ENCODE measurements around the gene ESRP2. TPM values are rescaled to one million over a fixed set of nuclear protein-coding genes. Genes with fewer than 3 reads are reported as not detected.

Gene ESRP2
- total RNA-seq, 2 donors from 2014 or later: 0.31 to 0.63 TPM

DNA sequence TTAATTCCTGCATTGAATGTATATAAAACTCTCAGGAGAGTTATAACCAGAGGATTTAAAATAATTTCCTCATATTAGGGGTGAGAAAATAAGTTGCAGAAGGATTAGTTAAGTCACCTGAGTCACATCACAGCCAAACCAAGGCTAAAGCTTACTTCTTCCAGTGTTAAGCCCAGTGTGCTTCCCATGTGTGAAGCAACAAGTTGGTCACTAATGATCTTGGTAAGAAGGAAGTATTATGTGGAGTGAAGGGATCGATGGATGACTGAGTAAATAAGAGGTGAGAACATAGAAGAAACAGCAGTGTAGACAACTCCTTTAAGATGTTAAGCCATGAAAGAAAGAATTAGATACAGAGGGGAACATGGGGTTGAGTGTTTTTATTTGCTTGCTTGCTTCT is 20.6 kb downstream of the ESRP2 start:
- Mint-ChIP-seq H3K27me3 (ENCODE audit: low read depth) (no peaks in the 10 kb centered on the region), H3K4me1 (ENCODE audit: low read depth) (peaks cover 24% of the 10 kb centered on the region), H3K36me3 (ENCODE audit: insufficient read depth in 2 of 2) (peaks cover 4 to 9% of the 10 kb centered on the region in 2 donors), H3K4me3 (no peak overlapping the region), H3K9me3 (no peaks in the 10 kb centered on the region), H3K27ac (peak overlapping the region; percentile 3)
- DNase-seq (no peak), ATAC-seq (replicated peaks in 1 of 2) (no peak)

DNA sequence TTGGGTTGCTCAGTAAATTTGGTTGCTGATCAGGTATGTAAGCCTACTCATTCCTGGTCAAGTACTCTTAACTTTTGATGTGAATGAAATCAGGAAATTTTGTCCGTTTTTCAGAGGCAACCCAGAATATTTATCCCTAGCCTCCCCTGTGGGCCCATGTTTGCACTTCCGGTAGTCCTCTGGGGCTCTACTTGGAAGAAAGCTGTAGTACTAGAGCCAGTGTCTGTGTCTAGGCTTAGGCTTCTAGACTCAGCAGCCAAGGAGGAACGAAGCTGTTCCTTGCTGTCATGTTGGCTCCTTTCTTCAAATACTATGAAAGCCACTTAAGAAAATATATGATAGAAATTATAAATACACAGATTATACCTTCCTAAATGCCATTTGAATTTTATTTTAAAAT is 21.2 kb downstream of the ESRP2 start:
- Mint-ChIP-seq H3K27ac (peak overlapping the region; percentile 63), H3K9me3 (no peaks in the 10 kb centered on the region), H3K4me1 (ENCODE audit: low read depth) (peaks cover 30% of the 10 kb centered on the region), H3K27me3 (ENCODE audit: low read depth) (no peaks in the 10 kb centered on the region), H3K4me3 (no peak overlapping the region), H3K36me3 (ENCODE audit: insufficient read depth in 2 of 2) (peaks cover 4 to 8% of the 10 kb centered on the region in 2 donors)
- no peak for ATAC-seq (replicated peaks in 1 of 2)
- no peak for DNase-seq

DNA sequence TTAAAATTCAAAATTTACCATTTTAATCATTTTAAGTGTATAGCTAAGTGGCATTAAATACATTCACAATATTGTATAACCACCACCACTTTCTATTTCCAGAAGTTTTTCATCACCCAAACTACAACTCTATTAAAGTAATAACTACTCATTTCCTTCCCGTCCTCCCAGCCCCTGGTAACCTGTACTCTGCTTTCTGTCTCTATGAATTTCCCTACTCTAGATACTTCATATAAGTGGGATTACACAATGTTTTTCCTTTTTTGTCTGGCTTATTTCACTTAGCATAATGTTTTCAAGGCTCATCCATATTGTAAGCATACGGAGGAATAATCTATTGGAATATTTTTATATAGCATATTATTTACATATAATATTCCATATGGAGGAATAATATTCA is 29.7 kb downstream of the ESRP2 start:
- DNase-seq: no peak
- Mint-ChIP-seq H3K36me3 (ENCODE audit: insufficient read depth in 2 of 2) (peaks cover 3 to 10% of the 10 kb centered on the region in 2 donors), H3K4me3 (no peak overlapping the region), H3K9me3 (no peaks in the 10 kb centered on the region), H3K27ac (peak overlapping the region; percentile 36), H3K27me3 (ENCODE audit: low read depth) (no peaks in the 10 kb centered on the region), H3K4me1 (ENCODE audit: low read depth) (peaks cover 34% of the 10 kb centered on the region)
- no peak for ATAC-seq (replicated peaks in 1 of 2)

DNA sequence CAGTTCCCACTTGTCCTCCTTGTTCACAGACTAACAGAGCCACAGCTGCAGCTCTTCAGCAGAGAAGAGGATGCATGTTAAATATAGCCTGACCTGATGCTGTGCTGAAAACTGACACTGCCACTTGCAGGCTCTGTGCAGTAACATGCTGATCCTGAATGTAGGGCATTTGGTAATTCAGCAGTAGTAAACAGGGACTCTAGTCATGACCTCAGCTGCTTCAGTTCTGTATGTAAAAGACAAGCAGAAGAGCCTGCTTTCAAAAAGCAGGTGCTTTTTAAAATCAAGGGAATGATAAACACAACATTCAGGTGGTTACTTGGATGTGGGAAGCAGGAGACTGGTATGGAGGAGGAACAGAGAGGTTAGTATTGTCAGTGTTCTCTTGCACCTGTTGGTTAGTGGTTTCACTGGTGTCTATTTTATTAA is 33.8 kb downstream of the ESRP2 start:
- Mint-ChIP-seq H3K27ac (peak overlapping the region; percentile 64), H3K9me3 (no peaks in the 10 kb centered on the region), H3K4me3 (no peak overlapping the region), H3K4me1 (ENCODE audit: low read depth) (peaks cover 23% of the 10 kb centered on the region), H3K36me3 (ENCODE audit: insufficient read depth in 2 of 2) (peaks cover 0 to 3% of the 10 kb centered on the region in 2 donors), H3K27me3 (ENCODE audit: low read depth) (no peaks in the 10 kb centered on the region)
- DNase-seq (no peak), ATAC-seq (replicated peaks in 1 of 2) (no peak)

DNA sequence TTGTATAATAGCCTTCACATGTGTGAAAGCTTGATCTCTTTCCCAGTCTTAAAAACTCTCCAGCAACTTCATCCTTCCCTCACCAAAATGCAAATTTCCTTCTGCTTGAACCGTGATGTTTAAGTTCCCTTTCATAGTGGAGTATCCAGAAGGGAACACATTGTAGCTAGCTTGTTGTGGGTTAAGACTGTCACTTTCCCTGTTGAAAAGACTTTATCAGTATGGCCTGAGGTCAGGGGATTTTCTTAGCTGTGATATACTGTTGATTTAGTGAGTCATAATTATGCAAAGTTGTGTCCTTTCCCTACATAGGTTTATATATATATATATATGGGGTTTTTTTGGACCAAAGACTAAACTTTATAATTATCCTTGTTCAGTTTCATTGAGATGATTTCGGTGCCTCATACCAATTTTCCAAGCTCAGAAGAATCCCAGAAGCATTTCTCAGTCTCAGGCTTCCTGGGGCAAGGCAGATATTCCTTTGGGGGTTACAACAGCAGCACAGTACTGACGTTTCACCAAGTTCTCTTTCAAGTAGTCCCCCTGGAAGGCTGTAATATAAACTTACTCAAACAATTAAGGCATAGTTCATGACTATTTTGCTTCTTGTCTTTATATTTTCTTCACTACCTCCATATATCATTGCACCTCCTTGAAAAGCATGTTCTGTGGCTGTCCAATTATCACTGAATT is 35.7 kb downstream of the ESRP2 start:
- Mint-ChIP-seq H3K9me3 (no peaks in the 10 kb centered on the region), H3K4me1 (ENCODE audit: low read depth) (peaks cover 23% of the 10 kb centered on the region), H3K4me3 (peak overlapping the region in 1 of 2 donors; percentile 4), H3K27ac (peak overlapping the region; percentile 13), H3K27me3 (ENCODE audit: low read depth) (no peaks in the 10 kb centered on the region), H3K36me3 (ENCODE audit: insufficient read depth in 2 of 2) (peaks cover 0 to 3% of the 10 kb centered on the region in 2 donors)
- DNase-seq (no peak), ATAC-seq (replicated peaks in 1 of 2) (peak; percentile 79 to 80)

DNA sequence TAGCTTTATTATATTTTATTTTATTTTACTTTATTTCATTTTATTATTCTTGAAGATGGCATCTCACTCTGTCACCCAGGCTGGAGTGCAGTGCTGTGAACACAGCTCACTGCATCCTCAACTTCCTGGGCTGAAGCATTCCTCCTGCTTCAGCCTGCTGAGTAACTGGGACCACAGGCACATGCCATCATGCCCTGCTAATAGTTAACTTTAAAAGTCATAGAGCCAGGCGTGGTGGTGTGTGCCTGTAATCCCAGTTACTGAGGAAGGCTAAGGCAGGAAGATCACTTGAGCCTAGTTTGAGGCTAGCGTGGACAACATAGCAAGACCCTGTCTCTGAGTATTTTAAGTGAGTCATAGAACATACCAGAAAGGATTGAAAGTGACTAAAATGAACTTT is 38.7 kb downstream of the ESRP2 start:
- Mint-ChIP-seq H3K4me3 (no peak overlapping the region), H3K27me3 (ENCODE audit: low read depth) (no peaks in the 10 kb centered on the region), H3K9me3 (no peaks in the 10 kb centered on the region), H3K36me3 (ENCODE audit: insufficient read depth in 2 of 2) (peaks cover 3 to 9% of the 10 kb centered on the region in 2 donors), H3K27ac (no peak overlapping the region), H3K4me1 (ENCODE audit: low read depth) (peaks cover 22% of the 10 kb centered on the region)
- no peak for DNase-seq
- ATAC-seq (replicated peaks in 1 of 2): no peak

DNA sequence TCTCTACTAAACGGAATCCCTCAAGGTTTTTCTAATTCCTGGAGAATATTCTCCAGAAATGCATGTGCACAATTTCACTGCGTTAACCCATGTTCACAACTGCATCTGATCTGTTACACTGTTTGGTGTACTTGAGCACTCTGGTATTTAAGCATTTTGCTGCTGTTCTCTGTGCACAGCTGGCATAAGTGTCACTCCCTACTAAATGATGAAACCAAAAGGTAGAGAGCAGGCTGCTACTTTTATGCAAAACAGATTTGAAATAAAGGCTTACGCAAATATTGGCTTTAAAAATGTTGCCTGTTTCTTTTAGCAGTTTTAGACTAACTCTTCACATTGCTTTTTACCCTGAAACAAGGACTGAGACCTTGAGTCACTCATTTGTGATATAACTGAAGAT is 41.7 kb downstream of the ESRP2 start:
- no peaks in the 10 kb centered on the region for H3K9me3 Mint-ChIP-seq
- H3K4me1 Mint-ChIP-seq (ENCODE audit: low read depth): peaks cover 11% of the 10 kb centered on the region
- peaks cover 13 to 19% of the 10 kb centered on the region in 2 donors for H3K36me3 Mint-ChIP-seq (ENCODE audit: insufficient read depth in 2 of 2)
- peak overlapping the region; percentile 3 for H3K27ac Mint-ChIP-seq
- no peaks in the 10 kb centered on the region for H3K27me3 Mint-ChIP-seq (ENCODE audit: low read depth)
- H3K4me3 Mint-ChIP-seq: no peak overlapping the region
- no peak for ATAC-seq (replicated peaks in 1 of 2)
- no peak for DNase-seq

DNA sequence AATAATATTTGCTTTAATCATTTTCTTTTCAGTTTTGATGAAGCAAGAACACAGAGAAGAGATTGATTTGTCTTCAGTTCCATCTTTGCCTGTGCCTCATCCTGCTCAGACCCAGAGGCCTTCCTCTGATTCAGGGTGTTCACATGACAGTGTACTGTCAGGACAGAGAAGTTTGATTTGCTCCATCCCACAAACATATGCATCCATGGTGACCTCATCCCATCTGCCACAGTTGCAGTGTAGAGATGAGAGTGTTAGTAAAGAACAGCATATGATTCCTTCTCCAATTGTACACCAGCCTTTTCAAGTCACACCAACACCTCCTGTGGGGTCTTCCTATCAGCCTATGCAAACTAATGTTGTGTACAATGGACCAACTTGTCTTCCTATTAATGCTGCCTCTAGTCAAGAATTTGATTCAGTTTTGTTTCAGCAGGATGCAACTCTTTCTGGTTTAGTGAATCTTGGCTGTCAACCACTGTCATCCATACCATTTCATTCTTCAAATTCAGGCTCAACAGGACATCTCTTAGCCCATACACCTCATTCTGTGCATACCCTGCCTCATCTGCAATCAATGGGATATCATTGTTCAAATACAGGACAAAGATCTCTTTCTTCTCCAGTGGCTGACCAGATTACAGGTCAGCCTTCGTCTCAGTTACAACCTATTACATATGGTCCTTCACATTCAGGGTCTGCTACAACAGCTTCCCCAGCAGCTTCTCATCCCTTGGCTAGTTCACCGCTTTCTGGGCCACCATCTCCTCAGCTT is 45.0 kb downstream of the ESRP2 start:
- no peak overlapping the region for H3K4me3 Mint-ChIP-seq
- no peak for DNase-seq
- H3K9me3 Mint-ChIP-seq: no peaks in the 10 kb centered on the region
- no peak for ATAC-seq (replicated peaks in 1 of 2)
- H3K4me1 Mint-ChIP-seq (ENCODE audit: low read depth): no peaks in the 10 kb centered on the region
- H3K36me3 Mint-ChIP-seq (ENCODE audit: insufficient read depth in 2 of 2): peaks cover 13 to 26% of the 10 kb centered on the region in 2 donors
- no peak overlapping the region for H3K27ac Mint-ChIP-seq
- no peaks in the 10 kb centered on the region for H3K27me3 Mint-ChIP-seq (ENCODE audit: low read depth)

DNA sequence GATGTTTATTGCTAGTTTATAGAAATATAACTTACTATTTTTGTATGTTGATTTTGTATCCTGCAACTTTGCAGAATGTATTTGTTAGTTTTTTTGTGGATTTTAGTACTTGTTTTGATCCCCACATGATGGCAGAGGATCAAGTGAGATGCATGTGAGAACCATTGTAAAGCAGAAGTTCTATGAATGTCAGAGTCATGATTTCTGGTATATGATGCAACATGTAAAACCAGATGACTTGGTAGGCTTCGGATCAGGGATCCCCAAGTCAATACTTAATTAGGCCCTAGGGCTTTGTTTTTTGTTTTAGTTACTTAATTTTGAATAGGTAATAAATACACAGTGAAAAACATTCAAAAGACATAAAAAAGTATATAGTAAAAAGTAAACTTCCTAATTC is 45.8 kb downstream of the ESRP2 start:
- peaks cover 13 to 28% of the 10 kb centered on the region in 2 donors for H3K36me3 Mint-ChIP-seq (ENCODE audit: insufficient read depth in 2 of 2)
- ATAC-seq (replicated peaks in 1 of 2): no peak

DNA sequence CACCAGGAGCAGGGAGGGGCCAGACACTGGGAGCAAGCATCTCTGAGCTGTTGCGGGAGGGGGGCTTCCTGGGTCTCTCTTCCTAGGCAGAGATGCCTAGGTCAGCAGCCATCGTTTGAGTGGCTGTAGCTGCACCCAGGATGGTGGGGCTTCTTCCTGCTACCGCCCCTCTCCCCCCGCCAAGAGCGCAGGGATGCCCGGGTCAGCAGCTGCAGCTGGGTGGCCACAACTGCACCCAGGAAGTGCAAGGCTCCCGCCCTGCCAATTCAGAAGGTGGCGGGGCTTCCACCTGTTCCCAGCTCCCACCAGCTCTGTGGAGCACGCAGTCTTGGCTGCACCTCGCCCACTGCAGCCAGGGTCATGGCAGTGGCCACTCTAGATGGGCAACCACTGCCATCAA is 47.8 kb downstream of the ESRP2 start:
- ATAC-seq (replicated peaks in 1 of 2): no peak
- H3K36me3 Mint-ChIP-seq (ENCODE audit: insufficient read depth in 2 of 2): peaks cover 16 to 37% of the 10 kb centered on the region in 2 donors
- no peaks in the 10 kb centered on the region for H3K4me1 Mint-ChIP-seq (ENCODE audit: low read depth)

More for the DNA sequence above, 45.8 kb downstream of the ESRP2 start:
- no peaks in the 10 kb centered on the region for H3K9me3 Mint-ChIP-seq
- no peak overlapping the region for H3K27ac Mint-ChIP-seq
- no peaks in the 10 kb centered on the region for H3K4me1 Mint-ChIP-seq (ENCODE audit: low read depth)
- no peaks in the 10 kb centered on the region for H3K27me3 Mint-ChIP-seq (ENCODE audit: low read depth)
- H3K4me3 Mint-ChIP-seq: no peak overlapping the region
- no peak for DNase-seq

DNA sequence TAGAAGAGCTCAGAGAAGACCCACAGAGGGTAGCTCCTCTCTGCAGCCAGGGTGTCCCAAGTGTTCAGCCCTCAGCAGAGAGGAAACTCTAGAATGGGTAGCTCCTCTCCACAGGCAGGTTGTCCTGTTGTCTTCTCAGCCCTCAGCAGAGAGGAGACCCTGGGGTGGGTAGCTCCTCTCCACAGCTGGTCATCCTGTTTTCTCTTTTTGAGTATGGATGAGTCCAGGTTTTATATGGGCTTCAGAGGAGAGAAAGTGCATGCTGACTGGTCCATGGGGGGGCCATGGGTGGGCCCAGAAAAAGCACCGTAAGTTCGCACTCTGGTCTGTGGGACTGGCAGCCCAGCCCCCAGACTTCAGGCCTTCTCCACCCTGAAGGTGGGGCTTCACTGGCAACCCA is 48.4 kb downstream of the ESRP2 start:
- H3K36me3 Mint-ChIP-seq (ENCODE audit: insufficient read depth in 2 of 2): peaks cover 13 to 37% of the 10 kb centered on the region in 2 donors

More for the DNA sequence above, 47.8 kb downstream of the ESRP2 start:
- H3K4me3 Mint-ChIP-seq: no peak overlapping the region
- no peaks in the 10 kb centered on the region for H3K27me3 Mint-ChIP-seq (ENCODE audit: low read depth)
- no peak overlapping the region for H3K27ac Mint-ChIP-seq
- no peaks in the 10 kb centered on the region for H3K9me3 Mint-ChIP-seq
- DNase-seq: no peak

DNA sequence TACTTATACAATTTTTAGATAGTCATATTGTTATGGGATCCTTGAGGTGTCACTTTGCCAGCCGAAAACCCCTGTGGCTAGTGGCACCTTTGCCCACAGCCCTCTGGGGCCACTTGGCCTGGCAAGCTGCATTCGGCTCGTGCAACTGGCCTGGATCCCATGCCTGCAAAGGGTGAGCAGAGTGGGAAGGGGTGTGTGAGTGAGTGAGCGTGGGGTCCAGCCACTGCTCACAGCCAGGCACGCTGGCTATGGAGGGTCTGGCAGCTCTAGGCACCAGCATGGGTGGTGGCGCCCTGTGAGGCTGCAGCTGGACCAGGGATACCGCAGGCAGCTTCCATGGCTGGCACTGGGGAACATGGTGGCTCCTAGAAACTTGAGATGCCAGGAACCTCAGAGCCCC is 49.0 kb downstream of the ESRP2 start:
- H3K27ac Mint-ChIP-seq: no peak overlapping the region
- DNase-seq (no peak), ATAC-seq (replicated peaks in 1 of 2) (no peak)
- no peaks in the 10 kb centered on the region for H3K9me3 Mint-ChIP-seq
- no peaks in the 10 kb centered on the region for H3K4me1 Mint-ChIP-seq (ENCODE audit: low read depth)
- H3K4me3 Mint-ChIP-seq: no peak overlapping the region
- H3K27me3 Mint-ChIP-seq (ENCODE audit: low read depth): no peaks in the 10 kb centered on the region
- H3K36me3 Mint-ChIP-seq (ENCODE audit: insufficient read depth in 2 of 2): peaks cover 13 to 39% of the 10 kb centered on the region in 2 donors

More for the DNA sequence above, 48.4 kb downstream of the ESRP2 start:
- no peak overlapping the region for H3K4me3 Mint-ChIP-seq
- H3K27ac Mint-ChIP-seq: no peak overlapping the region
- no peaks in the 10 kb centered on the region for H3K9me3 Mint-ChIP-seq
- H3K27me3 Mint-ChIP-seq (ENCODE audit: low read depth): no peaks in the 10 kb centered on the region
- H3K4me1 Mint-ChIP-seq (ENCODE audit: low read depth): no peaks in the 10 kb centered on the region
- no peak for ATAC-seq (replicated peaks in 1 of 2)
- DNase-seq: no peak

DNA sequence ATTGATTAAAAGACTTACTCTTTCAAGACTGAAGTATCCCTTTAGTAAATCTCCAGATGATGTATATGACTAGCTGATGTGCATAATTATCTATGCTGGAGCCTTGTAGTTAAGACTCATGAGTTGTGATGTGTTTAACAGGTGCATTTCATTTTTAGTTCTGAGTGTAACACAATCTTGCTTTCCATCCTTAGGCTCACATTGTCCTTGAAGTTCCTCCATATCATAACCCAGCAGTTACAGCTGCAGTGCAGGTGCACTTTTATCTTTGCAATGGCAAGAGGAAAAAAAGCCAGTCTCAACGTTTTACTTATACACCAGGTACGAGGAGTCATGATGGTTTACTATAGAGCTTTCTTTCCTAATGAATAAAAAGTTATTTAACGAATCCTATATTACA is 52.9 kb downstream of the ESRP2 start:
- H3K4me1 Mint-ChIP-seq (ENCODE audit: low read depth): peaks cover 9% of the 10 kb centered on the region
- peak overlapping the region; percentile 87 for H3K27ac Mint-ChIP-seq
- H3K27me3 Mint-ChIP-seq (ENCODE audit: low read depth): no peaks in the 10 kb centered on the region
- no peak overlapping the region for H3K4me3 Mint-ChIP-seq
- DNase-seq (no peak), ATAC-seq (replicated peaks in 1 of 2) (no peak)
- no peaks in the 10 kb centered on the region for H3K9me3 Mint-ChIP-seq
- H3K36me3 Mint-ChIP-seq (ENCODE audit: insufficient read depth in 2 of 2): peaks cover 9 to 32% of the 10 kb centered on the region in 2 donors

Measured in activated T-cell treated with anti-CD3 and anti-CD28 coated beads, Interleukin-2, amount 50 U/mL, for 72 hours (primary cell).